IPS-20b (cell line): Measurements from ENCODE around the gene SLC17A1.

Source experiments
- H3K27ac ChIP-seq: one replicate; pipeline ENCODE4 v1.5.1; 2013; ENCODE audit warnings: low read length
- H3K27me3 ChIP-seq: 2 replicates; pipeline ENCODE4 v1.6.1; 2013; ENCODE audit warnings: mild to moderate bottlenecking, low read length, inconsistent platforms; ENCODE audit not compliant: insufficient read depth
- H3K36me3 ChIP-seq: 2 replicates; pipeline ENCODE4 v1.6.1; 2013; ENCODE audit warnings: low read depth, mild to moderate bottlenecking, inconsistent platforms, low read length, moderate library complexity; ENCODE audit not compliant: insufficient read depth
- H3K4me1 ChIP-seq: 2 replicates; pipeline ENCODE4 v1.6.1; 2013; ENCODE audit warnings: mild to moderate bottlenecking, control low read depth, inconsistent platforms, low read length, moderate library complexity; ENCODE audit not compliant: insufficient read depth
- H3K4me3 ChIP-seq: 2 replicates; pipeline ENCODE4 v1.5.1; 2013; ENCODE audit warnings: mild to moderate bottlenecking, low read length, inconsistent platforms
- H3K9ac ChIP-seq: 2 replicates; pipeline ENCODE4 v1.6.1; 2013; ENCODE audit warnings: low read depth, mild to moderate bottlenecking, inconsistent platforms, low read length, moderate library complexity
- H3K9me3 ChIP-seq: 2 replicates; pipeline ENCODE4 v1.6.1; 2013; ENCODE audit warnings: mild to moderate bottlenecking, low read depth, low read length, inconsistent platforms; ENCODE audit not compliant: insufficient read depth

The SLC17A1 gene

DNA sequence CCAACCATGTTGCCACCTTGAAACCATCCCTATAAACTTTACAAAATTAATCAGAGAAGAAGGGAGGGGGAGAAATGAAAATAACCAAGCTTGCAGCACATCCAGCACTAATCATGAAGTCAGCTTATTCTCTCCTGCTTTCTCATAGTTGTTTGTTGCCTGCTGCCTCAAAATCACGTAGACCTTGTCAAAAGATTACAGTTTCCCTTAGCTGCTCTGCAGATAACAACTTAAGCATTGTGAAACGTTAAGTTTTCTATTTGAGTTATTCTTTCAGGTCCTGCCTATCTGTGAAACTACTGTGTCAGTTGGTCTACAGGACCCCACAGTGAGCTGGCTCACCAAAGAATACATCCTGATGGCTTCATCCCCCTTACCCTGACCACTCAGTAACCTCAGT lies 44.4 kb downstream of the SLC17A1 start:
- Histone ChIP-seq H3K9me3 (no peaks in the 10 kb centered on the region), H3K27ac (no peak overlapping the region), H3K9ac (no peak overlapping the region), H3K4me3 (no peak overlapping the region), H3K4me1 (no peaks in the 10 kb centered on the region), H3K36me3 (no peaks in the 10 kb centered on the region), H3K27me3 (no peaks in the 10 kb centered on the region)

DNA sequence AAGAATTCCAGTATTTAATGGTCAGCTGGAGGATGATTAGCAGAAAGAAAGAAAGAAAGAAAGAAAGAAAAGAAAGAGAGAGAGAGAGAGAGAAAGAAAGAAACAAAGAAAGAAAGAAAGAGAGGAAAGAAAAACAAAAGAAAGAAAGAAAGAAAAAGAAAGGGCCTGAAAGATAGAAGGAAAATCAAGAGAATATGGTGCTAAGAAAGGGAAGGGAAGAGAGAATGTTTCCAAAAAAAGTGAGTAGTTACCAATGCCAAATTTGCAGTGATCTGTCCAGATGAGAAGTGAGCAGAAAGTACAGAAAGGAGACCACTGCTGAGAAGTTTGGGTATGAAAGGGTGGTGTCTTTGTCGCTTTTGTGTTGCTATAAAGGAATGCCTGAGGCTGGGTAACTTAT lies 50.7 kb downstream of the SLC17A1 start:
- no peaks in the 10 kb centered on the region for H3K9me3 ChIP-seq

DNA sequence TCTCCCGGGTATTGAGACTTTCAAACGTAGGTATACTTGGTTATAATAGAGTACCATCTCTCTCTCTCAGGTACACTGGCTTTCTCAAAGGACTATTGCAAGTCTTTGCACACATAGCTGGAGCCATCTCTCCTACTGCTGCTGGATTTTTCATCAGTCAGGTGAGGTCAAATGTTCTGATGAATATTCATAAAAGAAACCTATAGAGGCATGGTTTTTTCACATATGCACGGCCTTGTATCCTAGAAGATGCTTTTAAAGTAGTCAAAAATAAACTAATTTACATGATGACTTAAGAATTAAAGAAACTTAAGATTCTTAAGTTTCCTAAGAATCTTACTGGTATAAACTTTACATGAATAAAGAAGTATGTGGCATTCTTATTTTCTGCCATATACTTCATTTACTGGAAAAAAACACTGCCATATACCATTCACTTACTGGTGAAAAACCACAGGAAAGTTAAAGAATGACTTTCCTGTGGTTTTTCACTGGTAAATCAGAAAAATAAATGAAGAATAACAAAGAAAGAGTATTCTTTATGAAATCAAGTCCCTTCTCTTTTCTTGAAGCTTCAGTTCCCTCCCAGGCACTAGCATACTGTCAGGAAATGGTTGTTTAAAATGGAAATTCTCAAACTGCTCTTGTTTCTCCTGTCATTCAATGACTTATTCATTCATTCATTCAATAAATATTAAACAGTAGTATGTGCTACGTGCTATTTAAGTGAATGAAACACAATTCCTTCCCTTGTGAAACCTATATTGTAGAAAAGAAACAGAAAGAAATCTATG lies 53.8 kb downstream of the SLC17A1 start:
- Histone ChIP-seq H3K4me1 (peaks cover 4% of the 10 kb centered on the region), H3K27me3 (no peaks in the 10 kb centered on the region)

More for the DNA sequence above, 50.7 kb downstream of the SLC17A1 start:
- Histone ChIP-seq H3K27me3 (no peaks in the 10 kb centered on the region), H3K27ac (no peak overlapping the region), H3K4me1 (peaks cover 4% of the 10 kb centered on the region), H3K4me3 (no peak overlapping the region), H3K9ac (no peak overlapping the region), H3K36me3 (no peaks in the 10 kb centered on the region)

DNA sequence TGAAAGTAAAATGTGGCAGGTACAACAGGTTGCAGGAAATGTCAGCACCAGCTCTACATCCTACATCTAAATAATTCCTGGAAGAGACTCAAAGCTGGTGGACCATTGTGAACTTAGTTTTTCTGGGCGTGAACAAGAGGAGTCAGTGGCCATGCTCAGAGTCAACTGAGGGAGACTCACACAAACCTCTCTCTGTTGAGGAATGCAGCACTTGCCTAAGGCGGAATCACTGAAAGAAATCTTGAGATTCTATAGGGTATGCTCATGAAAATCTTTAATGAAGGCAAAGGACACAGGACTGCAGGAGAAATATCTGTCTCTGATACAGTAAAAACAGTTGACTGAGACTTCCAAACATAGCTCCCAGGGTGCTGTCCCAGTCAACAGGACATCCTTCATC lies 54.8 kb downstream of the SLC17A1 start:
- no peak overlapping the region for H3K4me3 ChIP-seq
- no peaks in the 10 kb centered on the region for H3K9me3 ChIP-seq
- H3K27me3 ChIP-seq, result no peaks in the 10 kb centered on the region
- no peaks in the 10 kb centered on the region for H3K36me3 ChIP-seq
- H3K4me1 ChIP-seq, result peaks cover 4% of the 10 kb centered on the region
- no peak overlapping the region for H3K9ac ChIP-seq
- no peak overlapping the region for H3K27ac ChIP-seq

More for the DNA sequence above, 53.8 kb downstream of the SLC17A1 start:
- H3K4me3 ChIP-seq, result no peak overlapping the region
- H3K36me3 ChIP-seq, result no peaks in the 10 kb centered on the region
- H3K9ac ChIP-seq, result no peak overlapping the region
- H3K27ac ChIP-seq, result no peak overlapping the region
- no peaks in the 10 kb centered on the region for H3K9me3 ChIP-seq

DNA sequence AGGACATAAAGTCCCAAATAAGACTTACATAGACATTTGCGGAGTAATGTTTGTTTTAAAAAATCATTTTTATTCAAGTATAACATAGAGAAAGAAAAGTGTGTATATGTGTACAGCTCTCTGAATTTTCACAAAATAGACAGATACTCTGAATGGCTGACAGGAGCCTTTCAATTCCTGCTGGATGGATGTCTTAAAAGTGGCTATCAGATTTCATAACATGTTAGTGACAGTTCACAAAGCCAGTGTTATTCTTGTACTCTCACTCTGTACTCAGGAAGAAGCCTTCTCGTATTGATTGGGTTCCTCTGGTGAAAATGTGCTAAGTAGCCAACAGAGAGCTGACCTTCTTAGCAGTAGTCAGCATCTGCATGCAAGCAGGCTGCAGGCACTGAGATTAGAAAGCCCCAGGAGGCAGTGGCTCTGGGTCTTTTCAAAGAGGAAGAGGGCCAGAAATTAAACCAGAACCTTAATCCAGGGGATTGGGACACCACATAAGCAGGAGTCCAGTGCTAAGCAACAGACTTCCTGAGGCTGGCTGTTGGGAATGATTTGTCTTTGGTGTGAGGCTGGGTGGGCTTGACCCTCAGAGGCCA lies 57.6 kb downstream of the SLC17A1 start:
- peaks cover 4% of the 10 kb centered on the region; the same call in 1 of the 2 replicates for H3K4me1 ChIP-seq
- no peak overlapping the region for H3K27ac ChIP-seq
- H3K27me3 ChIP-seq, result no peaks in the 10 kb centered on the region
- no peak overlapping the region for H3K9ac ChIP-seq
- H3K36me3 ChIP-seq, result no peaks in the 10 kb centered on the region
- no peaks in the 10 kb centered on the region for H3K9me3 ChIP-seq
- H3K4me3 ChIP-seq, result no peak overlapping the region

DNA sequence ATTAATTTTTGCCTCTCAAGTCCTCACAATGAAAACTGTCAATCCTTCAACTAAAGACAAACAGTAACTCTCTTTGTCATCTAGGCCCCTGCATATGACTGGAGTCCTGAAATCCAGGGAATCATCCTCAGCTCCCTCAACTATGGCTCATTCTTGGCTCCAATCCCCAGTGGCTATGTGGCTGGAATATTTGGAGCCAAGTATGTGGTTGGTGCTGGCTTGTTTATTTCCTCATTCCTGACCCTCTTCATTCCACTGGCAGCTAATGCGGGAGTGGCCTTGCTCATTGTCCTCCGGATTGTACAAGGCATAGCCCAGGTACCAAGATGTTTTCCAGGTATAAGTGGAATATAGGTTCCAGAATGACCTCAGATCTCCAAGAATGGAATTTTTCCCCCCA lies 61.9 kb downstream of the SLC17A1 start:
- no peaks in the 10 kb centered on the region for H3K4me1 ChIP-seq
- no peaks in the 10 kb centered on the region for H3K9me3 ChIP-seq
- no peak overlapping the region for H3K27ac ChIP-seq
- H3K9ac ChIP-seq, result no peak overlapping the region
- no peaks in the 10 kb centered on the region for H3K36me3 ChIP-seq
- H3K4me3 ChIP-seq, result no peak overlapping the region
- H3K27me3 ChIP-seq, result no peaks in the 10 kb centered on the region

DNA sequence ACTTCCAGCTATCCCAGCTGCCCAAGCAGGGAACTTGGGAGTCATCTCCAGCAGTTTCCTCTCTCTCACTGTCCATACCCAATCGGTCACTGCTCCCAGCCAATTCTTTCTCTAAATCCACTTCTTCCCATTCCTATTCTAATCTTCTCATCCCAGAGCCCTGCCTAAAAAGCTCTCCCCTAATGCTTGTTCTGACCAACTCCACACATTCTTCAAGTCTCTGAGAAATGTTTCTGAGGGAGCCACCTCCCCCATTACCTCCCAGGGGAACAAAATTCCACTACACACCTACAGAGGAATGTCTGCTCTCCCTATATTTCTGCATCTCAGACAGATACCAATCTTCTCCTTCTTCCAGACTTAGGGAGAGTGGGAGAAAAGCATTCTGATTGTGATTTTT lies 63.3 kb downstream of the SLC17A1 start:
- H3K36me3 ChIP-seq, result no peaks in the 10 kb centered on the region
- H3K4me3 ChIP-seq, result no peak overlapping the region
- no peak overlapping the region for H3K9ac ChIP-seq

DNA sequence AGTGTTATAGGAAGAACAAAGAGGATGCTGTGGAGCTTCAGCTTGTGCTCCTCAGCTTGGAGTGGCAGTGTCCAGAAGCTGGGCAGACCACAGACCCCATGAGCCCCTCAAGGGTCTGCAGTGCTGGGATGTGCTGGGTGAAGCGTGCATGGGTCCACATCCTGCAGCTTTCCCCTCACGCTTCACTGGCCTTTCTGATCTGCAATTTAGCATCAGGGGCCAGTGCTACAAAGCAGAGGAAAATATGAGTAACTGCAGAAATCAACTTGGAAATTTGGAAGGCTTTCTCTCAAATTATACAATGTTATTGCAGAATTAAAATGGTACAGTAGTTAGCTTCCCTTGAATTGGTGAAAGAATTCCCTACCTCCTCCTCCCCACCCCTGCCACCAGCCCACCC lies 67.2 kb downstream of the SLC17A1 start:
- Histone ChIP-seq H3K27ac (no peak overlapping the region), H3K9me3 (no peaks in the 10 kb centered on the region), H3K4me1 (no peaks in the 10 kb centered on the region), H3K27me3 (no peaks in the 10 kb centered on the region), H3K36me3 (no peaks in the 10 kb centered on the region), H3K9ac (no peak overlapping the region), H3K4me3 (no peak overlapping the region)

More for the DNA sequence above, 63.3 kb downstream of the SLC17A1 start:
- no peaks in the 10 kb centered on the region for H3K9me3 ChIP-seq
- no peaks in the 10 kb centered on the region for H3K4me1 ChIP-seq
- no peak overlapping the region for H3K27ac ChIP-seq
- no peaks in the 10 kb centered on the region for H3K27me3 ChIP-seq

DNA sequence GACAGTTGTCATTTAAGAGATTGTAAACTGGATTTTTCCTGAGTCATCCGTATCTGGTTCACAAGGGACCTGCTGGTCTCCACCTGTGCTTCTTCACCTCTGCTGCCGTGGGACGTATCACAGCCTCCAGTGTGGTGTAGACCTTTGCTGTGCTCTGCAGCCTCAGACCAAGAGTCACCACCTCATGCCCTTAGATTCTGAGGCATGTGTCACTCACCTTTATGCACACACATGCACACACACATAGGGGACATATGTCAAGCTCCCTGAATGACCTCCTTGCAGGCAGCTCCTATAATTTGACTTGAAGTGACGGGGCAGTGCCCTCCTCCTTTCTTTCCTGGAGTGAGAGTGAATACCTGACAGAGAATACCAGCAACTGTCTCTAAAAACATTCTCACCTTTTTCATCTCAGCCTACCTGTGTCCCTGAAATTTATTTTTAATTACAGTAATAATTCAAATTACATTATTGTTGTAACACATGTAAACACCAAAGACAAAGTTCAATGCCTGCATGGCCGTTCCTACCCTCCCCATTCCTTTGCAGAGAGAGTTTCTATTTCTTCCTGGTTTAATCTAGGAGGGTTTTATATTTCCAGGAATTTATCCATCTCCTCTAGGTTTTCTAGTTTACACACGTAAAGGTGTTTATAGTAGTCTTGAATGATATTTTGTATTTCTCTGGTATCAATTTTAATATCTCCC lies 73.8 kb downstream of the SLC17A1 start:
- Histone ChIP-seq H3K27ac (no peak overlapping the region), H3K9ac (no peak overlapping the region), H3K36me3 (no peaks in the 10 kb centered on the region), H3K4me1 (no peaks in the 10 kb centered on the region), H3K27me3 (no peaks in the 10 kb centered on the region), H3K4me3 (no peak overlapping the region), H3K9me3 (no peaks in the 10 kb centered on the region)

DNA sequence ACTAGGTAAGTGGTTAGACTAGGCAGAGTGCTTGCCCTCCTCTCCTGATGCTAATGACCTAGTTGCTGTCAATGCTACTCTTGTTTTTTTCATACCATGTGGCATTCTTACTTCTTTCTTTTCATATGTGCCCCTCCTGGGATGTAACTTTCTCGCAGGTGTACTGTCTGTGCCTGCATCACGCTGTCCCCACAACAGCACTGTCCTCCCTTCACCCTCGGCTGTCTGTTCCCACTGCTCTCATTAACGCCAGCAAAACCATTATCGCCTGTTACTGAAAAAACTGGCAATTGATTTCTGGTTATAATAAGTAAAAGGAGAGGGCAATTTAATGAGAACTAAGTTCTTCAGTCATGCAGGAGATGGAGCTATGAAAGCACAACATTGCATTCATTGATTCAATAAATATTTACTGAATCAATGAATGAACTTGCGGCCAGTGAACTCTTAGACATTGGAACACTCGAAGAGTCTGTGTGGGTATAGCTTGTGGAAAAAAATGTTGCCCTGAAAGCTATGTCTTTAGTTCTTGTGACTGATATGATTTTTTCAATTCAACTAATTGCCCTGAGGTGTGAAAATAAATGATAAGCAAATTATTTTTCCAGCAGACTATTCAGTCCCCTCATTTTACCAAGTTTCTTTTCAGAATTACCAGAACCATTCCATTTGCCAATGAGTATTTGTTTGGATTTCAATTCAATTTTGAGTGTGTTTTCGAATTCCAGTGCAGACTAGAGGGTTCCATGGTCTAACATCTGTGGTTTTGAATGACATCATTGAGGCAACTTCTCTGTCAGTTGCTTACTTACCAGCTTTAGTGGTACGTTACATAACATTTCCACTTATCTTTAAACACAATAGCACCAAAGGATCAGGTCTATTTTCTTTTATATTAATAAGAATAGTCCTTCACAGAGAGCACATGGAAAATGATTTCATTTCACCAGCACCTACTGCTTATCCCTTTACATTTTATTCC lies 75.2 kb downstream of the SLC17A1 start:
- Histone ChIP-seq H3K27ac (no peak overlapping the region), H3K4me1 (no peaks in the 10 kb centered on the region)

DNA sequence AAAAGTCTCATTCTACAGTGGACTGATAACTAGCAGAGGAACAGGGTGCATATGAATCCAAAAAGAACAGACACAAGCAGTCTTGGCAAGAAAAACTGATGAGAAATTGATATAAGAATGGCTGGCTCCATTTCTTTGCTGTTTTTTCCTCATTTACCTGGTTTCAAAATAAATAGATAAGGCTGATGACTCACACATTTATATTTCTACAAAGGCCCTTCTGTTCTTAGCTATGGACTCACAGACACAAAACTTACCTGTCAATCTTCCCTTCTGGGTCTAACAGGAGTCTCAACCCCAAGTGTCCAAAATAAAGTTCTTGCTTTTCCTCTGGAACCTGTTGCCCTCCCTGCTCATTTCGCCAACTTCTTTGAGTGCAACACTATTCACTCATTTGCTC lies 76.4 kb downstream of the SLC17A1 start:
- Histone ChIP-seq H3K9ac (no peak overlapping the region), H3K27me3 (no peaks in the 10 kb centered on the region), H3K4me1 (no peaks in the 10 kb centered on the region), H3K4me3 (no peak overlapping the region), H3K27ac (no peak overlapping the region), H3K36me3 (no peaks in the 10 kb centered on the region), H3K9me3 (no peaks in the 10 kb centered on the region)

More for the DNA sequence above, 75.2 kb downstream of the SLC17A1 start:
- Histone ChIP-seq H3K9me3 (no peaks in the 10 kb centered on the region), H3K9ac (no peak overlapping the region), H3K36me3 (no peaks in the 10 kb centered on the region), H3K4me3 (no peak overlapping the region), H3K27me3 (no peaks in the 10 kb centered on the region)
